Fibroblast of skin of left quadriceps (primary cell): ENCODE results near the gene AMN1.
"Not testable (repeated sequence)": the region's sequence is repeated elsewhere in the genome, so short reads cannot be mapped to it uniquely, and the experiment has no call there.

Experiments
- DNase-seq, 2 experiments: peaks; one replicate each; pipeline ENCODE4 v3.0.0-alpha.2; 2013; ENCODE audit warnings: low read depth in 2 of 2

The AMN1 gene

DNA sequence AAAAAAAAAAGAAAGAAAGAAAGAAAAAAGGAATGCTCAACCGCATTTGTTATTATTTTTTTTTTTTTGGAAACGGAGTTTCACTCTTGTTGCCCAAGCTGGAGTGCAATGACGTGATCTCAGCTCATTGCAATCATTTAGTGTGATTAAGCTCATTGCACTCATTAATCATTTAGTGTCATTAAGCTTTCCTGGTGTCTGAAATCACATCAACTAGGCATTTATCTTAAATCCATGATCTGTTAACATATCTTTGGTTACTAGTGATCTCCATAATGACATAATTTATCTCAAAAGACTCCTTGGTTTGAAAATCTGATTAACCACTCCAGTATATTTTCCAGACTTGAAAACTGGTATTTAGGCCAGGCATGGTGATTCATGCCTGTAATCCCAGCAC, 43.0 kb downstream of the AMN1 start:
- DNase-seq: no peak

- DNase-seq: peak; percentile 37 to 43
Measured at GRCh38 chr12:31682136-31682962, 46.5 kb downstream of the AMN1 start.

- DNase-seq: no peak
Measured at GRCh38 chr12:31672521-31672920, 56.3 kb downstream of the AMN1 start.

- not testable (repeated sequence) for DNase-seq
Measured at GRCh38 chr12:31669582-31669981, 59.2 kb downstream of the AMN1 start.

- no peak for DNase-seq
Measured at GRCh38 chr12:31669020-31669419, 59.8 kb downstream of the AMN1 start.

DNA sequence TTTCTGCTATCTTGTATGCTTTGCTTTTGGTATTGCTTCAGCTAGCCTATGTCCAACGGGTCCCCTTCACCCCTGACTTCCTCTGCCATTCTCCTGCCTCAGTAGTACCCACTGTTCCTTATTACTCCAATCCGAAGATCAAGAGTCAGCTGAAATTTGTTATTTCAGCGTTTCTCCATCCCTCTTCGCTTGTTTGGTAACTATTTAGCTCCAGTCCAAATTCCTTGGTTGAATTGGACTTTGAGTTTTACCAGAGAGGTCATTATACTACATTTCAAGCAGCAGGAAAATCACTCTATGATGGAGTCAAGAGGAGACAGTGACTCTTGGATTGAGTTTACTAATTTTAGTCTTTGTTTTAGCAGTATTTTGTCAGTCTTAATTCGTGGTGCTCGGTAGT, 64.8 kb downstream of the AMN1 start:
- no peak for DNase-seq

- DNase-seq: no peak
Measured at GRCh38 chr12:31663576-31663975, 65.2 kb downstream of the AMN1 start.

GRCh38 chr12:31662176-31662849, 66.5 kb downstream of the AMN1 start:
- DNase-seq: no peak

- DNase-seq: peak; percentile 59 to 61
Measured at GRCh38 chr12:31659087-31659942, 69.5 kb downstream of the AMN1 start, which contains the start of gene ETFBKMT. TSS of gene ETFBKMT (plus strand) at chr12:31659688. CDS start at chr12:31661954, 2,266 bp downstream.

- DNase-seq: no peak
Measured at GRCh38 chr12:31658471-31659086, 70.2 kb downstream of the AMN1 start.

- no peak for DNase-seq
Measured at GRCh38 chr12:31655792-31656191, 73.0 kb downstream of the AMN1 start.

- no peak for DNase-seq
Measured at GRCh38 chr12:31655208-31655607, 73.6 kb downstream of the AMN1 start.

DNA sequence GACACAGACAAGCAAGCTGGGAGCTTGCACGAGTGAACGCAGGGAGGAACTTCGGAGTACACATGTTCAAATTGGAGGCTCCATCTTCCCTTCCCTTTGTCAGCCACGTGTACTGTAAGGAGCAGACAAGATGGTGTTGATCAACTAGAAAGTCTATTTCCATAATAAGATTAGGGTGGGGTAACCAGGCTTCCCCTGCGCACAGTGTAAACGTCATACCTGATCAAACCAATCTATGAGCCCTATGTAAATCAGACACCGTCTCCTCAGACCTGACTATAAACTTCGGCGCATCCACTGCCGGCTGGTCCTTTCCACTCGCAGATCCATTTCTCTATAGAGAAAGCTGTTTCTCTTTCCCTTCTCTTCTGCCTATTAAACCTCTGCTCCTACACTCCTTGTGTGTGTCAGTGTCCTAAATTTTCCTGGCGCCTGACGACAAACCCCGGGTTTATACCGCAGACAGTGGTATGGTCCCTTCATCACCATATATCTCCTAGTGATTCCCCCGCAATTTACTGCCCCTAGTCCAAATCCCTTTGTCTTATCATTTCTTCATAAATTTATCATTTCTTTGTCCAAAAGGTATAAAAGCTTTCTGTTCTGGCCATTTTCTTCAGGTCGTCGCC, 76.8 kb downstream of the AMN1 start:
- no peak for DNase-seq

- no peak for DNase-seq
Measured at GRCh38 chr12:31650918-31651317, 77.9 kb downstream of the AMN1 start.

DNA sequence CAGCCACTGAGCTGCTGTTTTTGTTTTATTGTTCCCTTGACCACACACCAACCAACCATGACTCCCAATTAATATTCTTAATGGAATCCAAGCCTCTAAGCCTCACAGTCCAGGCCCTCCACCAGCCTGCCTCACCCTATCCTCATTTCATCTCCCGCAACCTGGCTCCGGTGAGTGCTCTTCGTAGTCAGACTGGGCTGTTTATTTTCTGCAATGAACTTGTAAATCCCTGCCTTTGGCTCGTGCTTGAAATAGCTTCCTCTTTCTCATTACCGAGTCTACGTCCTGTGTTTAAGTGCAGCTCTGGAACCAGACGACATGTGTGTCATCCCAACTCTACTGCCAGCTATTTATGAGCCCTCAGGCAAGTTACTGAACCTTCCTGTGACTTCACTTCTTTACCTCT, 81.7 kb downstream of the AMN1 start:
- DNase-seq: no peak

DNA sequence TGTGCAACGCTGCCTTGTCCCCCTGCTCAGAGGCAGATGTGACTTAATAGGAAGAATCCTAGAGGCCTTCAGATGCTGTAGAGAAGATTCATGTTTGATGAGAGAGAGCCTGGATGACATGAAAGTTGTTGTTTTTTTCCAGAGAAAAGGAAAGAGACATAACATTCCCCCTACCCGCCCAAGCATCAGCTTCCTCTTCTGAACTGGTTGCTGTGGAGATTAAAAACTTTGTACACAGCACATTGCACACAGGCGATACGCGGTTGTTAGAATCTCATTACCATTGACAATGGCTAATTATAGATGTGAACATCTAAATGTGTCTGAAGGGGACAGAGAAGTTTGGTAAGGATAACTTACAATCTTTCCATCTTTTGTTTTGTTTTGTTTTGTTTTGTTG, 82.9 kb downstream of the AMN1 start:
- no peak for DNase-seq

- no peak for DNase-seq
Measured at GRCh38 chr12:31644536-31644935, 84.3 kb downstream of the AMN1 start.

DNA sequence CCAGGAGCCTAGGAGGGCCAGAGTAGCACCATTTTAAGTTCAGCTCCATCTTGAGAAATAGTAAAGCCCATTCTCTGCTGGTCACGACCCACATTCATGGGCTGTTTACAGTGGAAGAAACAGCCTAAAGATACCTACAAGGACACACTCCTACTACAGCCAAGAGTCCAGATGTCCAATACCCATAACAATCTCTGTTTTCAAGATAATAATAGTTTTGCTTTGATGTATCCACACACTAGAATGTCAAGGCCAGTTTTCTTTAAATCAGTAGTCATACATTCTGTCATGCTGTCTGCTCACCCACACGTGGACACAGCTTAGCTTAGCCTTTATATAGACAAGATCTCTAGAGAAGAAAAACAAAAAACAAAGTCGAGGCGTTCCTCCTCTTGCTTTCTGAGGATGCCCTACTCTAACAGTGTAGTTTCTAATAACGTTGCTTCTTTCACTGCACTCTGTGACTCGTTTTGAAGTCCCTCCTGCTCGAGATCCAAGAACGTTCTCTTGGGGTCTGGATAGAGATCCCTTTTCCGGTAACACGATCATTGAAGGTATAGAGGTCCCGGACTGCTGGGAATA, 87.2 kb downstream of the AMN1 start:
- no peak for DNase-seq

DNA sequence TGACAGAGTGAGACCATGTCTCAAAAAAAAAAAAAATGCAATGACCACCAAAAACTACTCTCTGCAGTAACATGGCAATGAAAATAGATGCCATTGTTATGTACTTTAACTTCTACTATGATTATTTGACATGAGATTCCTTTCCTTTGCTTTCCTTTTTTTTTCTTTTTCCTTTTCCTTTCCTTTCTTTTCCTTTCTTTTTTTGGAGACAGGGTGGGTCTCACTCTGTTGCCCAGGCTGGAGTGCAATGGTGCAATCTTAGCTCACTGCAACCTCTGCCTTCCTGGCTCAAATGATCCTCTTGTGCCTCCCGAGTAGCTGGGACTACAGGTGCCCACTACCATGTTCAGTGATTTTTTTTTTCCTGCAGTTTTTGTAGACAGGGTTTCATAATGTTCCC, 94.2 kb downstream of the AMN1 start:
- no peak for DNase-seq

DNA sequence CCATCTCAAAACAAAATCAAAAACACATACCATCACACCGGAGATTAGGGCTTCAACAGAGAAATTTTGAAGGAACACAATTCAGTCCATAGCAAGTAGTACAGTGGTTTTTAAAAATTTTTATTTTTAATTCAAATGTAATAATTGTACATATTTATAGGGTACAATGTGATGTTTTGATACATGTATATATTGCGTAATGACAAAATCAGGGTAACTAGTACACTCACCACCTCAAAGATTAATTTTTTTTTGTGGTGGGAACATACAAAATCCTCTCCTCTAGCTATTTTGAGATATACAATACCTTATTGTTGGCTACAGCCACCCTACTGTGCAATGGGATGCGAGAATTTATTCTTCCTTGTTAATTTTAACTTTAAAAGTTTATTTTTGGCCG, 95.4 kb downstream of the AMN1 start:
- DNase-seq: no peak

DNA sequence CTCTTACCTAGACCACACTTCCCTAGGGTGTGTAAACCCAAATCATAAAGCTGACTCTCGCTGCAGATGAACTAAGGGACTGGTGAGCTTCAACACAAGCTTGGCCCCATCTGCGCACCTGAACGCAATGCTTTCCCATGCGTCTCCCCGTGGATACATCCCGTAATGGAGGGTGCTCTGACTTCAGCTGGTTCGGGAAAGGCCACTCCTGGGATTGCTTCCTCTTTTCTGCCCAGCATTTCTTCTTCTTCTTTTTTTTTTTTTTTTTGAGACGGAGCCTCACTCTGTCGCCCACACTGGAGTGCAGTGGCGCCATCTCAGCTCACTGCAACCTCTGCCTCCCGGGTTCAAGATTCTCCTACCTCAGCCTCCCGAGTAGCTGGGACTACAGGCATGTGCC, 97.0 kb downstream of the AMN1 start:
- no peak for DNase-seq
